K562 (cell line): ENCODE results near the gene JUNB. TPM values are rescaled to one million over a fixed set of nuclear protein-coding genes. Genes with fewer than 3 reads are reported as not detected.

Source experiments
- ATF7 ChIP-seq: fragments of 450-650 bp; IDR thresholded peaks from 2 replicates; pipeline ENCODE4 v1.7.1; 2014; ENCODE audit warnings: mild to moderate bottlenecking, moderate library complexity
- CHD1 ChIP-seq: fragments of 200-600 bp; sonication (generic); IDR thresholded peaks from one replicate; pipeline ENCODE4 v1.6.1; 2012; ENCODE audit warnings: mild to moderate bottlenecking, moderate library complexity, low read length, inconsistent platforms
- CHD2 ChIP-seq: IDR thresholded peaks from 2 replicates; pipeline ENCODE4 v1.6.1; 2011; ENCODE audit warnings: low read depth, low read length
- CSDE1 ChIP-seq, 2 experiments: fragments of 450-650 bp; IDR thresholded peaks; 2 replicates each; pipeline ENCODE4 v1.6.1; 2016; ENCODE audit warnings: mild to moderate bottlenecking in 1 of 2
- DMBX1 ChIP-seq: fragments of 250-450 bp; sonication (Bioruptor Pico); IDR thresholded peaks from 2 replicates; pipeline ENCODE4 v1.8.0; 2022; ENCODE audit warnings: inconsistent platforms, mild to moderate bottlenecking, moderate library complexity, borderline replicate concordance
- E2F6 ChIP-seq, 2 experiments: IDR thresholded peaks; 2 replicates each; pipeline ENCODE4 v1.6.1; 2011; ENCODE audit warnings: borderline replicate concordance in 1 of 2, control low read depth in 1 of 2, low read depth in 1 of 2, low read length in 1 of 2, mild to moderate bottlenecking in 1 of 2, mixed read lengths in 1 of 2, moderate library complexity in 1 of 2; ENCODE audit not compliant: insufficient read depth in 1 of 2, insufficient read length in 1 of 2, poor library complexity in 1 of 2, severe bottlenecking in 1 of 2; ENCODE audit errors: extremely low read depth in 1 of 2
- FOXJ2 ChIP-seq: fragments of 200-800 bp; sonication (Bioruptor generic); IDR thresholded peaks from 2 replicates; pipeline ENCODE4 v1.6.1; 2016; ENCODE audit warnings: missing genetic modification characterization, missing compliant biosample characterization
- HCFC1 ChIP-seq: IDR thresholded peaks from 2 replicates; pipeline ENCODE4 v1.6.1; 2012; ENCODE audit warnings: low read depth, low read length, improper control_type of control experiment
- JUND ChIP-seq, 2 experiments: IDR thresholded peaks; 2 replicates in 1 of 2; 3 replicates in 1 of 2; pipeline ENCODE4 v1.6.1; 2011; ENCODE audit warnings: borderline replicate concordance in 2 of 2, low read depth in 2 of 2, low read length in 2 of 2, improper control_type of control experiment in 1 of 2, missing biosample characterization in 1 of 2, missing genetic modification characterization in 1 of 2, missing genetic modification reagents in 1 of 2
- MAFG ChIP-seq: fragments of 450-650 bp; conservative IDR thresholded peaks from 2 replicates; pipeline ENCODE4 v1.6.1; 2016; ENCODE audit warnings: missing genetic modification characterization, missing compliant biosample characterization
- MTF1 ChIP-seq: fragments of 250-450 bp; sonication (Bioruptor Pico); IDR thresholded peaks from 2 replicates; pipeline ENCODE4 v1.9.0; 2021; ENCODE audit warnings: moderate library complexity, mild to moderate bottlenecking, inconsistent platforms, borderline replicate concordance
- NR1H2 ChIP-seq: sonication (generic); formaldehyde crosslinking; IDR thresholded peaks from 2 replicates; pipeline ENCODE4 v1.4.0; 2020; ENCODE audit warnings: mild to moderate bottlenecking, missing genetic modification reagents
- PBX2 ChIP-seq, 2 experiments: IDR thresholded peaks in 1 of 2; conservative IDR thresholded peaks in 1 of 2; 2 replicates each; pipeline ENCODE4 v1.6.1; 2016; ENCODE audit warnings: low read depth in 2 of 2, mild to moderate bottlenecking in 1 of 2, missing compliant biosample characterization in 1 of 2, missing genetic modification characterization in 1 of 2, moderate library complexity in 1 of 2
- SP2 ChIP-seq: IDR thresholded peaks from 2 replicates; pipeline ENCODE4 v1.6.1; 2011; ENCODE audit warnings: mild to moderate bottlenecking, low read depth, low read length, moderate library complexity; ENCODE audit not compliant: poor library complexity, severe bottlenecking; ENCODE audit errors: extremely low read depth
- SUPT5H ChIP-seq: fragments of 450-650 bp; IDR thresholded peaks from 2 replicates; pipeline ENCODE4 v1.6.1; 2016
- TBL1XR1 ChIP-seq, 2 experiments: IDR thresholded peaks; 2 replicates each; pipeline ENCODE4 v1.6.1; 2012; ENCODE audit warnings: improper control_type of control experiment in 2 of 2, low read length in 2 of 2, mild to moderate bottlenecking in 1 of 2
- TBP ChIP-seq: optimal IDR thresholded peaks from 2 replicates; pipeline ENCODE3; 2011; ENCODE audit warnings: low read depth, low read length, improper control_type of control experiment
- ZBTB33 ChIP-seq: sonication (generic); formaldehyde crosslinking; IDR thresholded peaks from 2 replicates; pipeline ENCODE4 v1.8.1; 2023; ENCODE audit warnings: mild to moderate bottlenecking, missing genetic modification reagents
- ZNF124 ChIP-seq: sonication (generic); formaldehyde crosslinking; IDR thresholded peaks from 2 replicates; pipeline ENCODE4 v1.8.1; 2022; ENCODE audit warnings: missing genetic modification reagents
- ZNF165 ChIP-seq: fragments of 250-450 bp; sonication (Bioruptor Pico); IDR thresholded peaks from 2 replicates; pipeline ENCODE4 v1.4.0; 2020; ENCODE audit warnings: borderline replicate concordance
- ZNF436 ChIP-seq: fragments of 250-450, 450-650 bp; sonication (Bioruptor Pico); formaldehyde crosslinking; IDR thresholded peaks from 2 replicates; pipeline ENCODE4 v1.7.0; 2020; ENCODE audit warnings: mild to moderate bottlenecking
- polyA plus RNA-seq, 8 experiments: library from polyadenylated mRNA; depleted of rRNA in 4 of 8; stranded (reverse) in 5 of 8; unstranded in 3 of 8; fragments of >200 nt; fragmentation: Nextera tagmentation in 2 of 8; fragmentation: Illumina TruSeq in 1 of 8; extraction: Ambion mirVana in 2 of 8; extraction: Trizol in 1 of 8; gene quantifications; 2 replicates each; pipeline versions ENCODE4 v1.2.1 to v1.2.3, GENCODE V29; 2011 to 2014; ENCODE audit warnings: inconsistent platforms in 1 of 8, missing spikeins in 1 of 8
- total RNA-seq, 7 experiments: library from RNA; depleted of rRNA in 6 of 7; stranded (reverse); fragments of >200 nt in 6 of 7; fragmentation: Illumina TruSeq in 2 of 7; extraction: Trizol in 2 of 7; gene quantifications; 2 replicates each; pipeline versions ENCODE4 v1.2.1 to v1.2.3, GENCODE V29; 2011 to 2021; ENCODE audit warnings: low replicate concordance in 1 of 7

The JUNB gene
- total and polyA plus RNA-seq, 9 of the 15 experiments (the other 6 are each of a cell fraction or from before 2014, with no cell fraction given), result 0.23 to 88.1 (median 13.1) TPM

GRCh38 chr19:12782424-12783290, 8.6 kb upstream of the JUNB start (continued):
- TF ChIP-seq MTF1, result no peak
- no peak for TF ChIP-seq TBP
- TF ChIP-seq NR1H2 (CRISPR knock-in tag), result no peak
- peak in 1 of 2 experiments; percentile 11; a peak in 1 of 4 replicates for TF ChIP-seq TBL1XR1 (IDR thresholded peaks at IDR 0.05; ENCODE audit: low read length in 2 of 2)
- TF ChIP-seq CSDE1 (IDR thresholded peaks at IDR 0.05), result peak in 1 of 2 experiments; percentile 88; a peak in 2 of 4 replicates
- TF ChIP-seq ZBTB33 (CRISPR knock-in tag), result peak; percentile 87
- TF ChIP-seq HCFC1, result no peak
- peak; percentile 38; the same call in 1 of the 2 replicates for TF ChIP-seq CHD2
- peak; percentile 35 for TF ChIP-seq SUPT5H
- TF ChIP-seq ZNF436 (CRISPR knock-in tag), result no peak
- no peak for TF ChIP-seq ZNF165
- no peak for TF ChIP-seq MAFG
- peak; percentile 52 for TF ChIP-seq JUND (IDR thresholded peaks at IDR 0.05; ENCODE audit: borderline replicate concordance, low read depth, low read length)
- no peak; the same call in 2 of the 3 replicates for TF ChIP-seq JUND (tag; IDR thresholded peaks at IDR 0.05; ENCODE audit: borderline replicate concordance, low read depth, low read length)
- TF ChIP-seq PBX2 (CRISPR knock-in tag; IDR thresholded peaks at IDR 0.05; ENCODE audit: low read depth), result no peak
- no peak for TF ChIP-seq PBX2 (tag; conservative IDR thresholded peaks at IDR 0.05; ENCODE audit: low read depth)
- no peak for TF ChIP-seq SP2
- peak; percentile 78 to 89 for TF ChIP-seq E2F6 (IDR thresholded peaks at IDR 0.05; ENCODE audit: borderline replicate concordance in 1 of 2, extremely low read depth in 1 of 2, insufficient read depth in 1 of 2, insufficient read length in 1 of 2, low read depth in 1 of 2, low read length in 1 of 2, poor library complexity in 1 of 2, severe bottlenecking in 1 of 2)
- peak; percentile 80; the same call in 1 of the 2 replicates for TF ChIP-seq DMBX1 (CRISPR knock-in tag)
- no peak for TF ChIP-seq ZNF124 (CRISPR knock-in tag)
- TF ChIP-seq CHD1, result no peak
- peak; percentile 80 for TF ChIP-seq ATF7
- TF ChIP-seq FOXJ2 (tag), result no peak
